ENCODE results near the gene PHF12.
A peak's percentile ranks its signal among the peaks of the same experiment; 100 is the strongest.
"Not testable (repeated sequence)": the region's sequence is repeated elsewhere in the genome, so short reads cannot be mapped to it uniquely, and the experiment has no call there.

Gene PHF12

DNA sequence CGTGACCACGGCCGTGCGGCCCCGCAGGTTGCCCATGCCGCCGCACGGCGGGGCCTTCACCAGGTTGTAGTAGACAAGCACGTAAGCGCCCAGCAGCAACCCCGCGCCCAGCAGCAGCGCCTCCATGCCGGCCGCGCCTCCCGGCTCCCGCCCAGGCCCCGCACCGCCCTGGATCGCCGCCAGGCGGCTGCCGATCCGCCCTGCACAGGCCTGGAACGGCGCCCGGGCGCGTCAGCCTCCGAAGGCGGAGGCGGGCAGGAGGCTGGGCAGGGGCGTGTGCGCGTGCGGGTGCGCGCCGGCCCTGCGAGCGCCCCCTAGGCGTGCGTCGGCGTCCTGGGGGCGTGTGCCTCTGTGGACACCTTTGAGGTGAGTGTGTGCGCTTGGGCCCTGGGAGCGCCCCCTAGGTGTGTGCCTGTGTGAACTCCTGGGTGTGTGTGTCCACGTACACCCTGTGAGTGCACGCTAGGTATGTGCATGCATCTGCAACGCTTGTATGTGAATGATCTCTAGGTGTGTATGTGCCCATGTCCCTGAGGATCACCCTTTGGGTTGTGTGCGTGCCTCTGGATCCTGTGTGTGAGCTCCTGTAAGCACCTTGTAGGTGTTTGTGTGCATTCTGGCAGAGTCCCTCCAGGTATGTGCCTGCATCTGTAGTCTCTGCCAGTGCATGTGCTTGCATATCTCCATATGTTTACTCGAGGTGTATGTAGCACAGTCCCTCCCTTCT lies 48.3 kb downstream of the PHF12 start, which contains the start of gene DHRS13:
TSS of gene DHRS13 (minus strand) at position 261 of the 727 bp plus-strand sequence. CDS start at position 126, 135 bp downstream.
- DNase-seq (ENCODE audit: low read depth in 2 of 2): peak; percentile 87 to 94

- peak in 1 of 2 donors; percentile 34 for DNase-seq (ENCODE audit: low read depth in 2 of 2)
Measured at GRCh38 chr17:28901866-28902818, 49.2 kb downstream of the PHF12 start.

GRCh38 chr17:28900986-28901726 lies 50.2 kb downstream of the PHF12 start:
- DNase-seq (ENCODE audit: low read depth in 2 of 2): no peak

GRCh38 chr17:28899212-28899815 lies 52.0 kb downstream of the PHF12 start:
- no peak for DNase-seq (ENCODE audit: low read depth in 2 of 2)

GRCh38 chr17:28898527-28898955 lies 52.8 kb downstream of the PHF12 start:
- DNase-seq (ENCODE audit: low read depth in 2 of 2): no peak

- no peak for DNase-seq (ENCODE audit: low read depth in 2 of 2)
Measured at GRCh38 chr17:28897769-28898526, 53.4 kb downstream of the PHF12 start.

GRCh38 chr17:28896884-28897768 lies 54.2 kb downstream of the PHF12 start, which contains the start of gene FLOT2:
FLOT2 (minus strand) TSS chr17:28897733; CDS start chr17:28897574, 159 bp downstream.
- peak; percentile 50 to 52 for DNase-seq (ENCODE audit: low read depth in 2 of 2)

GRCh38 chr17:28896491-28896883 lies 54.8 kb downstream of the PHF12 start:
- no peak for DNase-seq (ENCODE audit: low read depth in 2 of 2)

DNA sequence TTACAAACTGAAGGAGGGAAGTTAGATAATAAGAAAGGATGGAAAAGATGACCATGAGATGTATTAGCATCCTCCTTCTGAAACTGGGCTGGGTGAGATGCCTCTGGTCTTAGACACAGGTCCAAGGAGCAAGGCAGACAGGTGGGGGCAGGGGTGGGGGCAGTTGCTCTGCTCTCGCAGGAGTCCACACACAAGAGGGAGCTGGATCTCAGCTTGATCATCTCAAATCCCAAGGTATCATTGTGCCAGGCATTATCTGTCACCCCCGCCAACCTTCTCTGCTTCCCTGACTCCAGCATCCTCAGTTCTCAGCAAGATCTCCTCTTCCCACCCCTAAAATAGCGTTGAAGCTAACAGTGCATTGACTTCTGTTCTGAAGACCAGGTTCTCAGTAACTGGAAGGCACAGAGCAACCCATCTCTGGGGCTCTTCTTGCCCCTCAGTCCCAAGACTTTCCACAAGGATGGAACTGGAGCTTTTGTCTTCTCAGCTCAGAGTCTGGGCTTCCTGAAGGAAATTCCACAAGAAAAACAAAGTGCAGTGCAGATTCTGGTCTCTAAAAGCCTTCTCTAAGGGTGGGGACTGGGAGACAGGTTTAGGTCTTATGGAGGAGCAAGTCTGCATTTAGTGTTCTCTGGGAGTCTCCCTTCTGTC lies 55.4 kb downstream of the PHF12 start:
- no peak for DNase-seq (ENCODE audit: low read depth in 2 of 2)

GRCh38 chr17:28893248-28894183 lies 57.8 kb downstream of the PHF12 start:
- not testable (repeated sequence) for DNase-seq (ENCODE audit: low read depth in 2 of 2)

GRCh38 chr17:28892024-28892423 lies 59.3 kb downstream of the PHF12 start:
- no peak for DNase-seq (ENCODE audit: low read depth in 2 of 2)

- no peak for DNase-seq (ENCODE audit: low read depth in 2 of 2)
Measured at GRCh38 chr17:28891201-28891600, 60.1 kb downstream of the PHF12 start.

- DNase-seq (ENCODE audit: low read depth in 2 of 2): no peak
Measured at GRCh38 chr17:28889996-28890395, 61.3 kb downstream of the PHF12 start.

- DNase-seq (ENCODE audit: low read depth in 2 of 2): no peak
Measured at GRCh38 chr17:28888832-28889231, 62.5 kb downstream of the PHF12 start.

- no peak for DNase-seq (ENCODE audit: low read depth in 2 of 2)
Measured at GRCh38 chr17:28887871-28888471, 63.3 kb downstream of the PHF12 start.

DNA sequence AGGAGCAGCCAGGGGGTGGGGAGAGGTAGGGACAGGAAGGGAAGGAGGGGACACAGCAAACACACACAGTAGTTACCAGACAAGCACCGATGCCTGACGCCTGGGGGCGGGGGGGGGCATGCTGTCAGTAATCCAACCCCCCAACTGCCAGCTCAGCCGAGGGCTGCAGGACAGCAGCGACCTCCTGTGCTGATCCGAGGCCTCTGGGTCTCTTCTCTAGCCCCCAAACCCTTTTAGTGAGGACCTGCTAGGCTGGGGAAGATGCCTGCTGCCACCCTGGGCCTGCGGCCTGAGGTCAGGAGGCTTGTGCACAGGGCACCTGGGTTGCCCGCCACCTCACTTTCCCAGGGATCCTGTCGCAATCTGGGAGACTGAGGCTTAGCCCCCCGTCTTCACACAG lies 65.4 kb downstream of the PHF12 start:
- DNase-seq (ENCODE audit: low read depth in 2 of 2): no peak

DNA sequence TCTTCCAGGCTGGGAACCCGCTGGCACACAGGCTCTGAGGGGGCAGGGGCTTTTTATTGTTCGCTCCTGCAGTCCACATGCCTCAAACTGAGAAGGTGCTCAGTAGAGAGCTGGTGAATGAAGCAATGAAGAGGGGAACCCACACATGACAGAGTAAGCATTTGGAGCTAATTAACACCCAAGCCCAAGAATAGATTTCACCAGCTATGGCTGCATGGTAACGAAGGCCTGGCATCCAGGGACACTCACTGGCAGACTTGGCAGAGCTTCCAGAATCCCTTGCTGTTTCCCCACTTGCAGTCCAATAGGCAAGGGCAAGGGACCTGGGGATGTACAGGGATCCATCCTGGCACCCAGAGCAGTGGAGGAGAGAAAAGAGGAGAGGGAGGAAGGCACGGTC lies 66.0 kb downstream of the PHF12 start:
- no peak for DNase-seq (ENCODE audit: low read depth in 2 of 2)

All from stimulated activated CD8-positive, alpha-beta memory T cell treated with anti-CD3 and anti-CD28 coated beads, Interleukin-2, amount 100 ng/mL, for 48 hours (primary cell).